Activated CD8-positive, alpha-beta memory T cell treated with anti-CD3 and anti-CD28 coated beads for 24 hours (primary cell): ENCODE results near the gene DLEU7.

ENCODE experiments used
- DNase-seq: peaks from one replicate; pipeline ENCODE4 v3.0.0-alpha.2; 2020

The DLEU7 gene

GRCh38 chr13:50843257-50844083 is at the start of gene DLEU7:
DLEU7 (minus strand) TSS chr13:50843692; CDS start chr13:50843646, 46 bp downstream.
- no peak for DNase-seq

GRCh38 chr13:50892210-50892944 is 48.9 kb upstream of the DLEU7 start:
- DNase-seq, result no peak

GRCh38 chr13:50891206-50891605 is 47.7 kb upstream of the DLEU7 start:
- DNase-seq, result no peak

- no peak for DNase-seq
Measured at GRCh38 chr13:50889317-50889716, 45.8 kb upstream of the DLEU7 start.

- DNase-seq, result no peak
Measured at GRCh38 chr13:50888362-50888761, 44.9 kb upstream of the DLEU7 start.

- DNase-seq, result no peak
Measured at GRCh38 chr13:50887151-50887550, 43.7 kb upstream of the DLEU7 start.

GRCh38 chr13:50884265-50884664 is 40.8 kb upstream of the DLEU7 start:
- DNase-seq, result no peak

GRCh38 chr13:50883728-50884127 is 40.2 kb upstream of the DLEU7 start:
- no peak for DNase-seq

GRCh38 chr13:50882816-50883435 is 39.4 kb upstream of the DLEU7 start:
- no peak for DNase-seq

GRCh38 chr13:50873991-50874390 is 30.5 kb upstream of the DLEU7 start:
- no peak for DNase-seq

GRCh38 chr13:50873467-50873866 is 30.0 kb upstream of the DLEU7 start:
- DNase-seq, result no peak

- DNase-seq, result no peak
Measured at GRCh38 chr13:50871405-50871804, 27.9 kb upstream of the DLEU7 start.

- DNase-seq, result no peak
Measured at GRCh38 chr13:50867637-50867945, 24.1 kb upstream of the DLEU7 start.

GRCh38 chr13:50866817-50867636 is 23.5 kb upstream of the DLEU7 start:
- no peak for DNase-seq

- DNase-seq, result no peak
Measured at GRCh38 chr13:50864492-50864891, 21.0 kb upstream of the DLEU7 start.

GRCh38 chr13:50855681-50856080 is 12.2 kb upstream of the DLEU7 start:
- no peak for DNase-seq

- DNase-seq, result no peak
Measured at GRCh38 chr13:50850445-50850844, 7.0 kb upstream of the DLEU7 start.

GRCh38 chr13:50847501-50847900 is 4.0 kb upstream of the DLEU7 start:
- no peak for DNase-seq

- DNase-seq, result no peak
Measured at GRCh38 chr13:50846861-50847475, 3.5 kb upstream of the DLEU7 start.

GRCh38 chr13:50845211-50845610 is 1.7 kb upstream of the DLEU7 start:
- no peak for DNase-seq

GRCh38 chr13:50844084-50844875 is 788 bp upstream of the DLEU7 start:
- no peak for DNase-seq

- DNase-seq, result no peak
Measured at GRCh38 chr13:50842990-50843256, 569 bp downstream of the DLEU7 start.
